Heart right ventricle (tissue), 16 donors: ENCODE results near the gene GKN2. TPM values are rescaled to one million over a fixed set of nuclear protein-coding genes. Genes with fewer than 3 reads are reported as not detected.
A peak's percentile ranks its signal among the peaks of the same experiment; 100 is the strongest.

Experiments used
- ATAC-seq, 8 donors: fragments of 200-7000 bp; cut with Tn5 transposase; one replicate each; pipeline ENCODE4 v1.9.1; 2020; ENCODE audit warnings: mild to moderate bottlenecking in 8 of 8, moderate library complexity in 8 of 8, moderate number of reproducible peaks in 1 of 8
- DNase-seq, 2 donors: peaks; one replicate each; pipeline ENCODE4 v3.0.0-alpha.2; 2020
- H3K27ac ChIP-seq, 10 donors: fragments of 200-600 bp; sonication (generic) in 2 of 10; one replicate each; pipeline versions ENCODE4 v1.5.0 to v1.8.0; 2020 to 2022; ENCODE audit warnings: mild to moderate bottlenecking in 3 of 10
- H3K27me3 ChIP-seq, 7 donors: fragments of 200-600 bp; one replicate each; pipeline ENCODE4 v1.8.0; 2021 to 2022; ENCODE audit warnings: mild to moderate bottlenecking in 2 of 7
- H3K36me3 ChIP-seq, 9 donors: fragments of 200-600 bp; sonication (generic) in 1 of 9; one replicate each; pipeline versions ENCODE4 v1.5.0 to v1.8.0; 2020 to 2022; ENCODE audit warnings: mild to moderate bottlenecking in 2 of 9
- H3K4me1 ChIP-seq, 9 donors: fragments of 200-600 bp; sonication (generic) in 1 of 9; one replicate each; pipeline versions ENCODE4 v1.5.0 to v1.8.0; 2020 to 2022; ENCODE audit warnings: mild to moderate bottlenecking in 4 of 9
- H3K4me3 ChIP-seq, 10 donors: fragments of 200-600 bp; sonication (generic) in 2 of 10; one replicate each; pipeline versions ENCODE4 v1.5.0 to v1.8.0; 2020 to 2022; ENCODE audit warnings: mild to moderate bottlenecking in 7 of 10, moderate library complexity in 2 of 10
- H3K9me3 ChIP-seq, 11 donors: fragments of 200-600 bp in 10 of 11; sonication (generic) in 2 of 11; one replicate each; pipeline versions ENCODE4 v1.5.0 to v1.8.0; 2013 to 2022; ENCODE audit warnings: mild to moderate bottlenecking in 2 of 11, control low read depth in 1 of 11, moderate library complexity in 1 of 11
- WGBS, 2 donors: extraction: QIAGEN DNeasy Blood & Tissue Kit; methylation state at CpG; one replicate each; pipeline ENCODE4 v1.1.7; 2013; ENCODE audit warnings: inconsistent platforms in 1 of 2; 5-methylcytosine and 5-hydroxymethylcytosine counted together
- intact Hi-C, 10 donors: fragments of 100-400 bp; cut with DNase I; formaldehyde crosslinking; loops; one replicate each; pipeline versions ENCODE4 v1.11.1 to v1.14.2; 2022
- polyA plus RNA-seq, 2 donors: library from polyadenylated mRNA; stranded (reverse); fragments of 200-250 nt; gene quantifications; one replicate each; pipeline ENCODE4 v1.2.3, GENCODE V29; 2013
- total RNA-seq, 10 donors: library from RNA; stranded (reverse); fragmentation: NEBNext Ultra II Directional in 3 of 10; extraction: Animal tissue kit (Norgen Biotek cat#: 25700) in 3 of 10; gene quantifications; one replicate each; pipeline versions ENCODE4 v1.2.1 to v1.2.4, GENCODE V29; 2021 to 2023
- TF ChIP-seq, protein P1 (sequence below), 9 donors: fragments of 200-600 bp; sonication (generic) in 2 of 9; IDR thresholded peaks; one replicate each; pipeline versions ENCODE4 v1.5.0 to v1.8.0; 2021 to 2022; ENCODE audit warnings: antibody characterized with exemption in 9 of 9, mild to moderate bottlenecking in 5 of 9, moderate library complexity in 1 of 9
- donor health status: Arrhythmogenic right ventricular cardiomyopathy.
- donor health status: ischemic (EF 13 %, LVEDD 7.1; RV severe dilation, severe dysfunction).
- donor health status: healthy with polysubstance abuse.
- donor health status: DM: no; HTN: yes; CAD: no.
- donor health status: DM: no; HTN: no; CAD: no.
- donor health status: ischemic (EF 25% LVEDD 6.9; RV normal size, moderate dysfunction).
- donor health status: ischemic (EF 25% LVEDD 5.7; RV mildly dilated, moderate dysfunction).
- donor health status: healthy.
- donor health status: DM: yes; HTN: yes; CAD: no.
- donor health status: Ischemic cardiomyopathy.
- donor health status: ischemic (EF 35%, LVEDD 5.7; RV mildly dilated, moderate dysfunction).
- donor health status: nonischemic (EF 11% LVEDD 7.7; RV severe dilation, severe dysfunction).
- donor health status: DM: yes; HTN: yes; CAD: no.
- donor health status: PGD.
- donor health status: ischemic (EF 29% LVEDD 5.4; RV normal size, mild dysfunction).
- donor health status: nonischemic (EF 23%, LVEDD 6.1; RV moderate dilation, normal function).

The GKN2 gene
- total and polyA plus RNA-seq, 12 donors, result not detected

DNA sequence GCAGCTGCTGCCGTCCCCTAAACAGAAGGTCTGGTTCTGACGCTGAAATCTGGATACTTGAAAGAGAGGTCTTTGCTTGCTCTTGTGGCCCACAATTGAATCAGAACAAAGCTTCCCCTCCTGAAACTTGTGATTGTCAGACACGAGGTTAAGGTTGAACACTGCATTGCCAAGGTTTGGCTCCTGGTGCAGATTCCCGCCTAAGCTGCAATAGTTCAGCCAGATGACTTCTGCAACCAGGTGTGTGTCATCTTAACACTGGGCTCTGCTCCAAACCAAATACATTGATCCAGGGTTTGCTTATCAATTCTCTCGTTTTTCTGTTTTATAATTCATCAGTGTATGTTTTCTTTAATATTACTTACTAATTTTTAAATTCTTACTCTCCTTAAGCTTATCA, 36.3 kb upstream of the GKN2 start:
- ATAC-seq (no peak), DNase-seq (no peak)
- intact Hi-C loops, result no loop called here
- Histone ChIP-seq H3K9me3 (no peaks in the 10 kb centered on the region), H3K27me3 (peaks cover 0 to 3% (median 0%) of the 10 kb centered on the region in 7 donors), H3K27ac (no peak overlapping the region), H3K4me1 (peaks cover 0 to 9% (median 3%) of the 10 kb centered on the region in 9 donors), H3K36me3 (no peaks in the 10 kb centered on the region), H3K4me3 (no peak overlapping the region)
- TF ChIP-seq, protein P1, sequence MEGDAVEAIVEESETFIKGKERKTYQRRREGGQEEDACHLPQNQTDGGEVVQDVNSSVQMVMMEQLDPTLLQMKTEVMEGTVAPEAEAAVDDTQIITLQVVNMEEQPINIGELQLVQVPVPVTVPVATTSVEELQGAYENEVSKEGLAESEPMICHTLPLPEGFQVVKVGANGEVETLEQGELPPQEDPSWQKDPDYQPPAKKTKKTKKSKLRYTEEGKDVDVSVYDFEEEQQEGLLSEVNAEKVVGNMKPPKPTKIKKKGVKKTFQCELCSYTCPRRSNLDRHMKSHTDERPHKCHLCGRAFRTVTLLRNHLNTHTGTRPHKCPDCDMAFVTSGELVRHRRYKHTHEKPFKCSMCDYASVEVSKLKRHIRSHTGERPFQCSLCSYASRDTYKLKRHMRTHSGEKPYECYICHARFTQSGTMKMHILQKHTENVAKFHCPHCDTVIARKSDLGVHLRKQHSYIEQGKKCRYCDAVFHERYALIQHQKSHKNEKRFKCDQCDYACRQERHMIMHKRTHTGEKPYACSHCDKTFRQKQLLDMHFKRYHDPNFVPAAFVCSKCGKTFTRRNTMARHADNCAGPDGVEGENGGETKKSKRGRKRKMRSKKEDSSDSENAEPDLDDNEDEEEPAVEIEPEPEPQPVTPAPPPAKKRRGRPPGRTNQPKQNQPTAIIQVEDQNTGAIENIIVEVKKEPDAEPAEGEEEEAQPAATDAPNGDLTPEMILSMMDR (IDR thresholded peaks at IDR 0.05), result no peak
- 56 to 74% methylated on average over 5 of the region's 5 CpGs for WGBS, 2 donors

DNA sequence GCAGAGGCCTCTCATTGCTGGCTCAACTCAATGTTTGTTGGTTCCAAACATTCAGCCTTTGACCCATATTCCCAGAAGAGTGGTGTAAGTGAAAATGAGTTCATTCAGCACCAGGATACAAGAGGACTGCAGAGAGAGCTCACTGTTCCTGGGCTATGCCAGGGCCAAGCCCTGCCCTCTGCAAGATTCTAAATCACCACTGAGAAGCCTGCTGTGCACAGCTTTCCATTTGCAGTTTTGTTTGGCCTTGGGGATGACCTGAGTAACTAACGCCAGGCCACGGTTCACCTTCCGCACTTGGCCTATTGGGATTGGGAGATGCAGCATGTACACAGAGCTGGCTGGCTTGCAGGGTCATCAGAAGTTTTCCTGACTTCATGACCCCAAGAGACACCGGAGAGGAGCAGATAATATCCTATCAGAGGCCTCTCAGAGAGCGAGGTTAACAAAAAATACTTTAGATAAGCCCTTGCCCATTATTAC, 34.4 kb upstream of the GKN2 start:
- no peak for DNase-seq
- H3K9me3 ChIP-seq, result no peaks in the 10 kb centered on the region

GRCh38 chr2:68980956-68981355, 28.3 kb upstream of the GKN2 start:
- H3K4me1 ChIP-seq, result no peaks in the 10 kb centered on the region
- no peak for DNase-seq
- no peak overlapping the region for H3K27ac ChIP-seq
- TF ChIP-seq, protein P1 (IDR thresholded peaks at IDR 0.05), result no peak
- intact Hi-C loops, result no loop called here
- ATAC-seq, result no peak
- no peaks in the 10 kb centered on the region for H3K36me3 ChIP-seq
- 65 to 67% methylated on average over 1 of the region's 1 CpG for WGBS, 2 donors
- peaks cover 0 to 26% (median 8%) of the 10 kb centered on the region in 7 donors for H3K27me3 ChIP-seq
- no peaks in the 10 kb centered on the region for H3K9me3 ChIP-seq
- H3K4me3 ChIP-seq, result no peak overlapping the region

More for the DNA sequence above, 34.4 kb upstream of the GKN2 start:
- 48 to 49% methylated on average over 5 of the region's 5 CpGs for WGBS, 2 donors
- intact Hi-C loops, result no loop called here
- Histone ChIP-seq H3K27me3 (peaks cover 0 to 3% (median 0%) of the 10 kb centered on the region in 7 donors), H3K36me3 (no peaks in the 10 kb centered on the region), H3K4me1 (peaks cover 0 to 9% (median 3%) of the 10 kb centered on the region in 9 donors), H3K4me3 (no peak overlapping the region), H3K27ac (no peak overlapping the region)
- TF ChIP-seq, protein P1 (IDR thresholded peaks at IDR 0.05), result no peak
- peak in 5 of 8 donors; percentile 35 to 77 (median 70) for ATAC-seq

DNA sequence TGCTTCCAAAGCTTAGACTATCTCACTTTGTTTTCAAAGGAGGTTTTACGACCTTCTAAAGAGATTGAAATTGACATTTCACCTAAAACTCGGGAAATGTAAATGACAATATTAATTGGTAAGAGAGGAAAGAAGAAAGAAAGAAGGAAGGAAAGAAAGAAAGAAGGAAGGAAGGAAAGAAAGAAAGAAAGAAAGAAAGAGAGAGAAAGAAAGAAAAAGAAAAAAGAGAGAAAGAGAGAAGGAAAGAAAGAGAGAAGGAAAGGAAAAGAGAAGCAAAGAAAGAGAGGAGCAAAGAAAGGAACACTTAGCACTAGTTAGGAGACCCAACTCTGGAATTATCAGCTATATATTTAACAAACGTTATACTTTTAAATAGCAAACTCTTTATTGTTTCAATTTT, 25.4 kb upstream of the GKN2 start:
- no peak for ATAC-seq
- TF ChIP-seq, protein P1 (IDR thresholded peaks at IDR 0.05), result no peak
- Histone ChIP-seq H3K27me3 (peaks cover 0 to 28% (median 8%) of the 10 kb centered on the region in 7 donors), H3K4me1 (no peaks in the 10 kb centered on the region), H3K4me3 (no peak overlapping the region), H3K9me3 (no peaks in the 10 kb centered on the region), H3K36me3 (no peaks in the 10 kb centered on the region), H3K27ac (no peak overlapping the region)
- DNase-seq, result no peak
- WGBS, 2 donors, result 69 to 86% methylated on average over 3 of the region's 3 CpGs
- intact Hi-C loops, result no loop called here
